PC-3 (cell line): ENCODE measurements around the gene HLCS. TPM values are rescaled to one million over a fixed set of nuclear protein-coding genes. Genes with fewer than 3 reads are reported as not detected.
A peak's percentile ranks its signal among the peaks of the same experiment; 100 is the strongest.

ENCODE experiments used
- ATAC-seq: fragments of 200-7000 bp; cut with Tn5 transposase; 2 replicates; pipeline ENCODE4 v1.9.1; 2020; ENCODE audit warnings: mild to moderate bottlenecking, moderate library complexity
- BruUV-seq: library from RNA; stranded (reverse); fragments of 400-500 nt; replicated peaks from 2 replicates; lab custom pipeline; 2021; lab: Mats Ljungman, UMichigan
- CTCF ChIA-PET: fragments of 300-600 bp; sonication (Branson Sonifier 250); formaldehyde crosslinking; loops from one replicate; lab custom pipeline; 2022; ENCODE audit warnings: antibody characterized with exemption; lab: Charles Lee
- POLR2A ChIA-PET: fragments of 300-600 bp; sonication (Branson Sonifier 250); formaldehyde crosslinking; loops from one replicate; lab custom pipeline; 2022; ENCODE audit warnings: antibody characterized with exemption; ENCODE audit not compliant: unreplicated experiment; lab: Charles Lee
- DNase-seq: peaks from one replicate; pipeline ENCODE4 v3.0.0-alpha.2; 2015
- H2AFZ ChIP-seq: fragments of 300-600 bp; sonication (generic); 2 replicates; pipeline ENCODE4 v1.6.0; 2016; ENCODE audit warnings: antibody characterized with exemption, low read length
- H3F3A ChIP-seq: fragments of 300-600 bp; sonication (generic); one replicate; pipeline ENCODE4 v1.6.0; 2017; ENCODE audit warnings: antibody characterized with exemption, low read length, control low read depth, mild to moderate bottlenecking; ENCODE audit not compliant: unreplicated experiment
- H3K27ac ChIP-seq: fragments of 300-600 bp; sonication (generic); 2 replicates; pipeline ENCODE4 v1.5.1; 2016; ENCODE audit warnings: mild to moderate bottlenecking, low read length
- H3K27me3 ChIP-seq: fragments of 300-600 bp; sonication (generic); 2 replicates; pipeline ENCODE4 v1.6.1; 2016; ENCODE audit warnings: low read length, mixed read lengths
- H3K36me3 ChIP-seq: fragments of 300-600 bp; sonication (generic); 2 replicates; pipeline ENCODE4 v1.6.1; 2016; ENCODE audit warnings: low read depth, mixed run types, low read length, mixed read lengths
- H3K4me1 ChIP-seq: fragments of 300-600 bp; sonication (generic); 2 replicates; pipeline ENCODE4 v1.5.1; 2016; ENCODE audit warnings: low read length; ENCODE audit not compliant: insufficient read depth
- H3K4me2 ChIP-seq: fragments of 300-600 bp; sonication (generic); 2 replicates; pipeline ENCODE4 v1.6.0; 2016; ENCODE audit warnings: low read length
- H3K4me3 ChIP-seq: fragments of 300-600 bp; sonication (generic); 2 replicates; pipeline ENCODE4 v1.5.1; 2016; ENCODE audit warnings: mild to moderate bottlenecking, low read length, mixed read lengths
- H3K79me2 ChIP-seq: fragments of 300-600 bp; sonication (generic); 2 replicates; pipeline ENCODE4 v1.6.1; 2017; ENCODE audit warnings: low read length, mixed read lengths
- H3K9ac ChIP-seq: fragments of 300-600 bp; sonication (generic); 2 replicates; pipeline ENCODE4 v1.6.0; 2016; ENCODE audit warnings: mild to moderate bottlenecking, low read length
- H3K9me2 ChIP-seq: fragments of 300-600 bp; sonication (generic); replicated peaks from 2 replicates; pipeline ENCODE4 v1.6.1; 2016; ENCODE audit warnings: mixed run types, low read length, mixed read lengths
- H3K9me3 ChIP-seq: fragments of 300-600 bp; sonication (generic); 2 replicates; pipeline ENCODE4 v1.6.1; 2016; ENCODE audit warnings: low read length, mixed read lengths
- H4K20me1 ChIP-seq: fragments of 300-600 bp; sonication (generic); 2 replicates; pipeline ENCODE4 v1.6.1; 2016; ENCODE audit warnings: low read length, mixed read lengths
- CTCF ChIP-seq: fragments of 300-600 bp; sonication (generic); conservative IDR thresholded peaks from 2 replicates; pipeline ENCODE4 v1.5.1; 2017; ENCODE audit warnings: antibody characterized with exemption, low read depth, mild to moderate bottlenecking, low read length
- EZH2 ChIP-seq: fragments of 300-600 bp; sonication (generic); IDR thresholded peaks from one replicate; pipeline ENCODE4 v1.6.1; 2017; ENCODE audit warnings: antibody characterized with exemption, mild to moderate bottlenecking, low read length; ENCODE audit not compliant: unreplicated experiment
- EZH2phosphoT487 ChIP-seq: fragments of 300-600 bp; sonication (generic); IDR thresholded peaks from 2 replicates; pipeline ENCODE4 v1.6.1; 2018; ENCODE audit warnings: mild to moderate bottlenecking, antibody characterized with exemption, low read length, borderline replicate concordance
- intact Hi-C: fragments of 100-400 bp; cut with micrococcal nuclease; formaldehyde crosslinking; loops from 2 replicates; pipeline ENCODE4 v1.9.0; 2023
- total RNA-seq: library from RNA; depleted of rRNA; stranded (reverse); fragments of >200 nt; gene quantifications from 2 replicates; pipeline ENCODE4 v1.2.3, GENCODE V29; 2014

The HLCS gene
- total RNA-seq, 1 experiment from 2014 or later = 44.1 TPM

GRCh38 chr21:36785615-36786014, 180.9 kb downstream of the HLCS start:
- Histone ChIP-seq H3K4me1 (peaks cover 45% of the 10 kb centered on the region), H3K9me2 (no peaks in the 10 kb centered on the region), H3K9me3 (no peaks in the 10 kb centered on the region), H2AFZ (no peak overlapping the region), H4K20me1 (no peaks in the 10 kb centered on the region), H3K36me3 (no peaks in the 10 kb centered on the region), H3K27ac (no peak overlapping the region), H3K27me3 (no peaks in the 10 kb centered on the region), H3K79me2 (no peaks in the 10 kb centered on the region), H3K4me3 (no peak overlapping the region), H3K9ac (no peak overlapping the region), H3F3A (no peaks in the 10 kb centered on the region), H3K4me2 (no peak overlapping the region)
- no peak for TF ChIP-seq CTCF
- no peak for TF ChIP-seq EZH2
- no peak for TF ChIP-seq EZH2phosphoT487
- ChIA-PET POLR2A (no interaction called here), CTCF (no interaction called here)
- intact Hi-C loops = loop anchor here (2.0 kb wide), 1 partner anchor 29 kb away; no protein-coding TSS in a partner anchor
- ATAC-seq (no peak), DNase-seq (no peak)
- BruUV-seq = no TSS peak

- H4K20me1 ChIP-seq = no peaks in the 10 kb centered on the region
- POLR2A ChIA-PET = no interaction called here
- no peaks in the 10 kb centered on the region for H3K9me2 ChIP-seq
- H3K79me2 ChIP-seq = no peaks in the 10 kb centered on the region
- H3K27me3 ChIP-seq = no peaks in the 10 kb centered on the region
- H3K4me2 ChIP-seq = no peak overlapping the region
- no peaks in the 10 kb centered on the region for H3K36me3 ChIP-seq
- no TSS peak for BruUV-seq
- no peak for ATAC-seq
- H3F3A ChIP-seq = no peaks in the 10 kb centered on the region
- intact Hi-C loops = loop anchor here (2.0 kb wide), 1 partner anchor 28 kb away; no protein-coding TSS in a partner anchor
- CTCF ChIA-PET = no interaction called here
- no peak overlapping the region for H3K27ac ChIP-seq
- DNase-seq = no peak
- H3K9ac ChIP-seq = no peak overlapping the region
- no peaks in the 10 kb centered on the region for H3K9me3 ChIP-seq
- peaks cover 49% of the 10 kb centered on the region for H3K4me1 ChIP-seq
- TF ChIP-seq CTCF (no peak), EZH2 (no peak), EZH2phosphoT487 (no peak)
- H3K4me3 ChIP-seq = no peak overlapping the region
- no peak overlapping the region for H2AFZ ChIP-seq
Measured at GRCh38 chr21:36784947-36785346, 181.5 kb downstream of the HLCS start.

- Histone ChIP-seq H3K4me1 (peaks cover 49% of the 10 kb centered on the region), H3K9me2 (no peaks in the 10 kb centered on the region), H3K9me3 (no peaks in the 10 kb centered on the region), H3K36me3 (no peaks in the 10 kb centered on the region), H3F3A (no peaks in the 10 kb centered on the region), H4K20me1 (no peaks in the 10 kb centered on the region), H3K9ac (no peak overlapping the region), H2AFZ (no peak overlapping the region), H3K27ac (peak overlapping the region; percentile 48), H3K4me3 (no peak overlapping the region), H3K79me2 (no peaks in the 10 kb centered on the region), H3K4me2 (peak overlapping the region; percentile 37), H3K27me3 (no peaks in the 10 kb centered on the region)
- ChIA-PET CTCF (no interaction called here), POLR2A (no interaction called here)
- intact Hi-C loops = loop anchor here (2.0 kb wide), 1 partner anchor 27 kb away; no protein-coding TSS in a partner anchor
- no TSS peak for BruUV-seq
- DNase-seq (peak; percentile 96), ATAC-seq (peak; percentile 74)
- no peak for TF ChIP-seq EZH2phosphoT487
Measured at GRCh38 chr21:36783612-36784374, 182.7 kb downstream of the HLCS start.
